Activated CD4-positive, alpha-beta memory T cell treated with anti-CD3 and anti-CD28 coated beads, Interleukin-2, amount 10 ng/mL, durations not matched to agents 7 days and 5 days (primary cell): ENCODE data around the gene VPS13D. TPM values are rescaled to one million over a fixed set of nuclear protein-coding genes. Genes with fewer than 3 reads are reported as not detected.

Experiments used
- CTCF ChIA-PET: fragments of 350-600 bp; sonication (Branson Sonifier 250); formaldehyde crosslinking; loops from one replicate; lab custom pipeline; 2021; ENCODE audit warnings: antibody characterized with exemption, inconsistent platforms; lab: Charles Lee
- POLR2A ChIA-PET: fragments of 350-600 bp; sonication (Branson Sonifier 250); formaldehyde crosslinking; loops from one replicate; lab custom pipeline; 2021; ENCODE audit warnings: antibody characterized with exemption; lab: Charles Lee
- DNase-seq: peaks from one replicate; pipeline ENCODE4 v3.0.0-alpha.2; 2020
- H3K27ac Mint-ChIP-seq: one replicate; pipeline ENCODE4 v1.8.0; 2021; ENCODE audit warnings: mild to moderate bottlenecking, mixed read lengths
- H3K27me3 Mint-ChIP-seq: one replicate; pipeline ENCODE4 v1.8.0; 2021; ENCODE audit warnings: mixed read lengths
- H3K36me3 Mint-ChIP-seq: one replicate; pipeline ENCODE4 v1.8.0; 2021; ENCODE audit warnings: low read depth, mixed read lengths
- H3K4me1 Mint-ChIP-seq: one replicate; pipeline ENCODE4 v1.8.0; 2021; ENCODE audit warnings: mixed read lengths
- H3K4me3 Mint-ChIP-seq: one replicate; pipeline ENCODE4 v1.8.0; 2021; ENCODE audit warnings: mild to moderate bottlenecking, mixed read lengths
- H3K9me3 Mint-ChIP-seq: one replicate; pipeline ENCODE4 v1.8.0; 2021; ENCODE audit warnings: mixed read lengths
- total RNA-seq, 2 experiments: library from RNA; stranded (reverse); gene quantifications; one replicate each; pipeline ENCODE4 v1.2.3, GENCODE V29; 2021

Gene VPS13D
- total RNA-seq, 2 experiments from 2014 or later = 28.1 to 31.4 TPM

GRCh38 chr1:12501661-12502060, 271.8 kb downstream of the VPS13D start:
- Mint-ChIP-seq H3K4me3 (no peak overlapping the region), H3K27ac (no peak overlapping the region), H3K4me1 (peaks cover 20% of the 10 kb centered on the region), H3K27me3 (no peaks in the 10 kb centered on the region), H3K9me3 (no peaks in the 10 kb centered on the region), H3K36me3 (peaks cover 19% of the 10 kb centered on the region)
- CTCF ChIA-PET = no interaction called here
- POLR2A ChIA-PET = interaction anchor here (1.0 to 1.5 kb wide), 2 partner anchors 9 kb away, joined by 3 to 4 read pairs; no protein-coding TSS in a partner anchor
- no peak for DNase-seq

GRCh38 chr1:12502336-12503109, 272.7 kb downstream of the VPS13D start:
- POLR2A ChIA-PET = interaction anchor here (1.0 to 1.5 kb wide), 3 partner anchors 8 to 68 kb away, joined by 3 read pairs; no protein-coding TSS in a partner anchor
- peaks cover 19% of the 10 kb centered on the region for H3K36me3 Mint-ChIP-seq
- peaks cover 20% of the 10 kb centered on the region for H3K4me1 Mint-ChIP-seq
- CTCF ChIA-PET = no interaction called here
- no peaks in the 10 kb centered on the region for H3K9me3 Mint-ChIP-seq
- H3K27me3 Mint-ChIP-seq = no peaks in the 10 kb centered on the region
- DNase-seq = no peak
- H3K4me3 Mint-ChIP-seq = no peak overlapping the region
- no peak overlapping the region for H3K27ac Mint-ChIP-seq

GRCh38 chr1:12503709-12504108, 273.9 kb downstream of the VPS13D start:
- Mint-ChIP-seq H3K4me1 (peaks cover 20% of the 10 kb centered on the region), H3K27ac (no peak overlapping the region), H3K4me3 (no peak overlapping the region), H3K9me3 (no peaks in the 10 kb centered on the region), H3K36me3 (peaks cover 16% of the 10 kb centered on the region), H3K27me3 (no peaks in the 10 kb centered on the region)
- ChIA-PET POLR2A (interaction anchor here (1.5 kb wide), 1 partner anchor 69 kb away, joined by 3 read pairs; no protein-coding TSS in a partner anchor), CTCF (no interaction called here)
- DNase-seq = no peak

- Mint-ChIP-seq H3K9me3 (no peaks in the 10 kb centered on the region), H3K27ac (no peak overlapping the region)
- POLR2A ChIA-PET = no interaction called here
These were observed 274.8 kb downstream of the VPS13D start for GRCh38 chr1:12504601-12505000.

GRCh38 chr1:12505231-12505630, 275.4 kb downstream of the VPS13D start:
- H3K36me3 Mint-ChIP-seq = peaks cover 23% of the 10 kb centered on the region

More at GRCh38 chr1:12504601-12505000, 274.8 kb downstream of the VPS13D start:
- Mint-ChIP-seq H3K36me3 (peaks cover 20% of the 10 kb centered on the region), H3K4me1 (peaks cover 25% of the 10 kb centered on the region), H3K27me3 (no peaks in the 10 kb centered on the region), H3K4me3 (no peak overlapping the region)
- DNase-seq = no peak
- CTCF ChIA-PET = no interaction called here

GRCh38 chr1:12505639-12506280, 275.9 kb downstream of the VPS13D start:
- no peaks in the 10 kb centered on the region for H3K9me3 Mint-ChIP-seq
- peaks cover 36% of the 10 kb centered on the region for H3K4me1 Mint-ChIP-seq
- peaks cover 27% of the 10 kb centered on the region for H3K36me3 Mint-ChIP-seq
- DNase-seq = no peak
- no peaks in the 10 kb centered on the region for H3K27me3 Mint-ChIP-seq
- CTCF ChIA-PET = interaction anchor here (1.1 kb wide), 1 partner anchor 113 kb away, joined by 3 read pairs; the partner anchor contains the start of gene DHRS3
- no peak overlapping the region for H3K27ac Mint-ChIP-seq
- no peak overlapping the region for H3K4me3 Mint-ChIP-seq
- POLR2A ChIA-PET = no interaction called here

More at GRCh38 chr1:12505231-12505630, 275.4 kb downstream of the VPS13D start:
- H3K4me3 Mint-ChIP-seq = no peak overlapping the region
- H3K4me1 Mint-ChIP-seq = peaks cover 31% of the 10 kb centered on the region
- ChIA-PET POLR2A (no interaction called here), CTCF (no interaction called here)
- H3K27me3 Mint-ChIP-seq = no peaks in the 10 kb centered on the region
- no peak for DNase-seq
- no peak overlapping the region for H3K27ac Mint-ChIP-seq
- H3K9me3 Mint-ChIP-seq = no peaks in the 10 kb centered on the region

- Mint-ChIP-seq H3K27ac (no peak overlapping the region), H3K4me1 (peaks cover 42% of the 10 kb centered on the region), H3K36me3 (peaks cover 29% of the 10 kb centered on the region), H3K9me3 (no peaks in the 10 kb centered on the region), H3K4me3 (no peak overlapping the region), H3K27me3 (no peaks in the 10 kb centered on the region)
- no peak for DNase-seq
- CTCF ChIA-PET = interaction anchor here (1.1 kb wide), 1 partner anchor 112 kb away, joined by 3 read pairs; the partner anchor contains the start of gene DHRS3
- POLR2A ChIA-PET = no interaction called here
These were observed 276.8 kb downstream of the VPS13D start for GRCh38 chr1:12506281-12507280.

- H3K36me3 Mint-ChIP-seq = peaks cover 37% of the 10 kb centered on the region
- H3K4me1 Mint-ChIP-seq = peaks cover 37% of the 10 kb centered on the region
- no peak overlapping the region for H3K4me3 Mint-ChIP-seq
- no peaks in the 10 kb centered on the region for H3K9me3 Mint-ChIP-seq
- DNase-seq = no peak
- POLR2A ChIA-PET = interaction anchor here (1.2 kb wide), 1 partner anchor 27 kb away, joined by 4 read pairs; no protein-coding TSS in a partner anchor
- CTCF ChIA-PET = no interaction called here
- H3K27me3 Mint-ChIP-seq = no peaks in the 10 kb centered on the region
- no peak overlapping the region for H3K27ac Mint-ChIP-seq
These were observed 277.8 kb downstream of the VPS13D start for GRCh38 chr1:12507631-12508030.

GRCh38 chr1:12508849-12509248, 279.0 kb downstream of the VPS13D start:
- H3K4me1 Mint-ChIP-seq = peaks cover 32% of the 10 kb centered on the region
- ChIA-PET CTCF (interaction anchor here (0.7 kb wide), 1 partner anchor 16 kb away, joined by 3 read pairs; no protein-coding TSS in a partner anchor), POLR2A (no interaction called here)
- no peak for DNase-seq
- H3K27ac Mint-ChIP-seq = no peak overlapping the region
- H3K27me3 Mint-ChIP-seq = no peaks in the 10 kb centered on the region
- H3K4me3 Mint-ChIP-seq = no peak overlapping the region
- peaks cover 41% of the 10 kb centered on the region for H3K36me3 Mint-ChIP-seq
- no peaks in the 10 kb centered on the region for H3K9me3 Mint-ChIP-seq

- Mint-ChIP-seq H3K9me3 (no peaks in the 10 kb centered on the region), H3K36me3 (peaks cover 43% of the 10 kb centered on the region), H3K4me3 (peak overlapping the region; percentile 79), H3K27me3 (no peaks in the 10 kb centered on the region), H3K4me1 (peaks cover 36% of the 10 kb centered on the region), H3K27ac (peak overlapping the region; percentile 95)
- DNase-seq = no peak
- ChIA-PET CTCF (interaction anchor here (1.1 to 1.4 kb wide), 2 partner anchors 10 to 16 kb away, joined by 3 to 4 read pairs; no protein-coding TSS in a partner anchor), POLR2A (interaction anchor here (1.0 to 2.8 kb wide), 17 partner anchors 8 to 603 kb away, joined by 3 to 41 read pairs (median 7); partner anchors contain the start of genes DHRS3 and TNFRSF1B)
These were observed 281.3 kb downstream of the VPS13D start for GRCh38 chr1:12511128-12511484.

- peak overlapping the region; percentile 79 for H3K4me3 Mint-ChIP-seq
- H3K27me3 Mint-ChIP-seq = no peaks in the 10 kb centered on the region
- H3K27ac Mint-ChIP-seq = peak overlapping the region; percentile 95
- POLR2A ChIA-PET = interaction anchor here (1.3 to 2.8 kb wide), 11 partner anchors 32 to 603 kb away, joined by 3 to 41 read pairs (median 12); partner anchors contain the start of gene DHRS3
- CTCF ChIA-PET = interaction anchor here (1.4 kb wide), 1 partner anchor 15 kb away, joined by 4 read pairs; no protein-coding TSS in a partner anchor
- peaks cover 36% of the 10 kb centered on the region for H3K4me1 Mint-ChIP-seq
- no peaks in the 10 kb centered on the region for H3K9me3 Mint-ChIP-seq
- peaks cover 43% of the 10 kb centered on the region for H3K36me3 Mint-ChIP-seq
- no peak for DNase-seq
These were observed 282.0 kb downstream of the VPS13D start for GRCh38 chr1:12511516-12512468.
